SK-N-SH treated with all-trans-retinoic acid at 6 μM for 48 hours (cell line): ENCODE measurements around the gene TMEM131L.
"Not testable (repeated sequence)": the region's sequence is repeated elsewhere in the genome, so short reads cannot be mapped to it uniquely, and the experiment has no call there.

Experiments
- ARNTL ChIP-seq: fragments of 450-650 bp; formaldehyde crosslinking; IDR thresholded peaks from 2 replicates; pipeline ENCODE4 v1.5.0; 2020; ENCODE audit warnings: low read depth, mild to moderate bottlenecking, moderate library complexity, borderline replicate concordance
- CREB5 ChIP-seq: fragments of 250-450 bp; sonication (Bioruptor Pico); IDR thresholded peaks from 2 replicates; pipeline ENCODE4 v1.5.1; 2020; ENCODE audit warnings: low read depth, mild to moderate bottlenecking, moderate library complexity
- GLIS3 ChIP-seq: fragments of 250-450 bp; sonication (Bioruptor Pico); IDR thresholded peaks from 2 replicates; pipeline ENCODE4 v1.5.0; 2020; ENCODE audit warnings: mild to moderate bottlenecking, moderate library complexity
- OSR1 ChIP-seq: fragments of 250-450 bp; sonication (Bioruptor Pico); IDR thresholded peaks from 2 replicates; pipeline ENCODE4 v1.8.0; 2022; ENCODE audit warnings: moderate library complexity, mild to moderate bottlenecking, inconsistent platforms
- PATZ1 ChIP-seq: fragments of 250-450 bp; sonication (Bioruptor Pico); IDR thresholded peaks from 2 replicates; pipeline ENCODE4 v1.8.0; 2020; ENCODE audit warnings: mild to moderate bottlenecking, moderate library complexity, borderline replicate concordance
- POU6F1 ChIP-seq: fragments of 250-450 bp; sonication (Bioruptor Pico); IDR thresholded peaks from 2 replicates; pipeline ENCODE4 v1.8.0; 2021; ENCODE audit warnings: low read depth, mild to moderate bottlenecking, moderate library complexity, borderline replicate concordance
- RARB ChIP-seq: fragments of 250-450 bp; sonication (Bioruptor Pico); IDR thresholded peaks from 2 replicates; pipeline ENCODE4 v1.8.0; 2021; ENCODE audit warnings: mild to moderate bottlenecking, moderate library complexity
- SNAI2 ChIP-seq: fragments of 250-450 bp; sonication (Bioruptor Pico); IDR thresholded peaks from 2 replicates; pipeline ENCODE4 v1.5.0; 2020; ENCODE audit warnings: mild to moderate bottlenecking, moderate library complexity
- TCF4 ChIP-seq: fragments of 250-450 bp; sonication (Bioruptor Pico); IDR thresholded peaks from 2 replicates; pipeline ENCODE4 v1.8.0; 2021; ENCODE audit warnings: mild to moderate bottlenecking, moderate library complexity, borderline replicate concordance
- ZC3H10 ChIP-seq: fragments of 250-450 bp; sonication (Bioruptor Pico); IDR thresholded peaks from 2 replicates; pipeline ENCODE4 v1.5.1; 2021; ENCODE audit warnings: mild to moderate bottlenecking, moderate library complexity
- ZFP3 ChIP-seq: fragments of 250-450 bp; sonication (Bioruptor Pico); IDR thresholded peaks from 2 replicates; pipeline ENCODE4 v1.5.0; 2020; ENCODE audit warnings: mild to moderate bottlenecking, moderate library complexity
- ZNF565 ChIP-seq: fragments of 450-650 bp; formaldehyde crosslinking; conservative IDR thresholded peaks from 2 replicates; pipeline ENCODE4 v1.5.0; 2020; ENCODE audit warnings: low read depth, mild to moderate bottlenecking, moderate library complexity
- ZNF70 ChIP-seq: fragments of 450-650 bp; formaldehyde crosslinking; IDR thresholded peaks from 2 replicates; pipeline ENCODE4 v1.5.0; 2020; ENCODE audit warnings: mild to moderate bottlenecking, moderate library complexity
- ZNF8 ChIP-seq: fragments of 450-650 bp; formaldehyde crosslinking; IDR thresholded peaks from 2 replicates; pipeline ENCODE4 v1.5.0; 2020; ENCODE audit warnings: mild to moderate bottlenecking, moderate library complexity

GRCh38 chr4:153666505-153666904 lies 200.3 kb downstream of the TMEM131L start:
- TF ChIP-seq CREB5; GLIS3 (CRISPR knock-in tag); OSR1; ARNTL (CRISPR knock-in tag); ZNF8 (CRISPR knock-in tag); TCF4 (CRISPR knock-in tag); POU6F1; PATZ1; ZNF565 (CRISPR knock-in tag); RARB (CRISPR knock-in tag); ZFP3 (CRISPR knock-in tag); ZNF70 (CRISPR knock-in tag); ZC3H10 (CRISPR knock-in tag); SNAI2: not testable (repeated sequence)
